IPS-18c (cell line): ENCODE results near the gene SAMD14.

Source experiments
- H3K4me3 ChIP-seq: 2 replicates; pipeline ENCODE4 v1.7.0; 2013; ENCODE audit warnings: low read depth, mild to moderate bottlenecking, low read length, moderate library complexity; ENCODE audit not compliant: insufficient read depth
- H3K9me3 ChIP-seq: one replicate; pipeline ENCODE4 v1.6.1; 2013; ENCODE audit warnings: mild to moderate bottlenecking, low read length, moderate library complexity; ENCODE audit not compliant: control insufficient read depth, insufficient read depth

Gene SAMD14

DNA sequence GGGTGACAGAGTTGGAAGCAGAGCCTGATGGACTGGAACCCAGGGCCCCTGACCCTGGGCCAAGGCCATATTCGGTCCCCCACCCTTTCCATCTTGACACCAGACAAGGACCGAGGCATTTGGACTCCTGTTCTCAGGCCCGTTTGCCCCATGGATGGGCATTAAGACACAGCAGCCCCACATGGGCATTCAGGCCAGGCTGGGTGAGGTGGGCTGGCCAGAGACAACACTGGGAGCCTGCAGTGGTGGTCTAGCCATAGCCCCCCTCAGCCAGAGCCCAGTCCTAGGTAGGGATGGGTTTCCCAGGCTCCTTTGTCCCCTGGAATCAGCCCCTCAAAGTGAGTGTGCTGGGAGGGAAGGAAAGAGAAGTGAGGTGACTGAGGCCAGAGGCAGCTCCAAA lies 33.2 kb downstream of the SAMD14 start:
- H3K4me3 ChIP-seq = no peak overlapping the region
- H3K9me3 ChIP-seq = no peaks in the 10 kb centered on the region

DNA sequence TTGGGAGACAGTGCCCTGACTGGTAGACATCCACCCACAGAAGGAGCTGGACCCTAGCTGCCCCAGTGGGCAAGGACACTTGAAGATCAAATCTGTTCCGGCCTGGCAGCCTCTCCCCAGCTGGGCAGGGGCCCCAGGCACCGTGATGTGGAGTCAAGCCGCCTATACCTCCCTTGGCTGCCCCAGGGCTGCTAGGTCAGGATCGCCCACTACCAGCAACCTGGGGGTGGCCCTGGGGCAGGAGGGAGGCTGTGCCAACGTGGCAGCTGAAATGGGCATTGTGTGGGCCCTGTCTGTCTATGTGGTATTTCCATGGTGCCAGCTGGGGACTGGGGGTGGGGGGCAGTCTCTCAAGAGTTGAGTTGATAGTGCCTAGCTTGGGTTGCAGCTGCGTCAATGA lies 33.9 kb downstream of the SAMD14 start:
- Histone ChIP-seq H3K4me3 (peak overlapping the region; percentile 81), H3K9me3 (no peaks in the 10 kb centered on the region)

DNA sequence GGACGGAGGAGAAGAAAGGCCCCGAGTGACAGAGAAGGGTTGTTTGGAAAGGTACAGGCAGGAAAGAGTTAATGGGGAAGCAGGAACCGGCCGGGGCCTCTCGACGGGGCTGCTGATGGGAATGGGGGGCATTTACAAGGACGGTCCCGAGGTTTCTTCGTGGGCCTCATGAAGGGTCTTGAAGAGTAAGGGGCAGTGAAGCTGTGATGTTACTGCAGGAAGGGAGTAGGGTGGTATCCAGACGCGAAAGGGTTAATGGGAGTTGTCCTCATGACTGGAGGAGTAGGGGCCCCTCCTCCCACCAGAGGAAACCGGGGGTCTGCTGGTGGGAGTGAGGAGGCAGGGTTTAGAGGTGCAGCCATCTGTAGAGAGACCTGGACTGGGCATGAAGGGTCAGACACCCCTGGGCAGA lies 34.3 kb downstream of the SAMD14 start:
- H3K4me3 ChIP-seq = peak overlapping the region; percentile 81
- no peaks in the 10 kb centered on the region for H3K9me3 ChIP-seq

DNA sequence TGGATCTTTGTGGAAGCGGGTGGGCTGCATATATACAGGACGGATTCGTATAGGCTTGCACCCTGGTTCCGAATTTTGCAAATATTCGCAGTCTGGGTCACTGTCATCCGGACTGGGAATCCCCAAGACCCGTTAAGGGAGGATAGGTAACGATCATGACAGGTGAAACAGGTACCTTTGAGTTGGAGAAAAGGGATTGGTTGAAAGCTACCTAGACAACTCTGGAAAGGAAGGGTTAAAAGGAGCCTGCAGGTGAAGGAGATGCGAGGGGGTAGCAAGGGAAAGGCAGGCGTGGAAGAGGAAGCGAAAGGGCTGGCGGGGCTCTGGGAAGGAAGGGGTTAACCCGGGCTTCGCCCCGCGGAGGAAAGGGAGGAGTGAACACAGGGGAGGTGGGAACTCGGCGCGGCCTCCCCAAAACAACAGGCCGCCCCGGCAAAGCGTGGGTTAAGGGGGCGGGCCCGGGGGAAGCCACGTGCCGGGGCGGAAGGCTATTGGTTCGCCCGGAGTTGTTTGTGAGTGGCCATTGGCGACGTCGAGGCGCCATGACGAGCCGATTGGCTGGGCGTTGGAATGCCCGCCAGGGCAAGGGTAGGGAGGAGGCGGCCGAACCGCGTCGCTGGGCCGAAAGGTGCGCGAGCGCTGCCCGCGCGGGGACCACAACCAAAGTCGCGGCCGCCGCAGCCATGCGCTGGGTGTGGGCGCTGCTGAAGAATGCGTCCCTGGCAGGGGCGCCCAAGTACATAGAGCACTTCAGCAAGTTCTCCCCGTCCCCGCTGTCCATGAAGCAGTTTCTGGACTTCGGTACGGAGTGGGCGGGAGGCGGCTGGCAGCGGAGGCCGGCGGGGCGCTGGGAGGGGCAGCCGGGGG lies 35.0 kb downstream of the SAMD14 start, which contains the start of gene PDK2:
PDK2 (plus strand) TSS at position 599 of the 867 bp plus-strand sequence; CDS start at position 684, 85 bp downstream.
- Histone ChIP-seq H3K9me3 (no peaks in the 10 kb centered on the region), H3K4me3 (peak within 1 kb of the TSS; percentile 81)

DNA sequence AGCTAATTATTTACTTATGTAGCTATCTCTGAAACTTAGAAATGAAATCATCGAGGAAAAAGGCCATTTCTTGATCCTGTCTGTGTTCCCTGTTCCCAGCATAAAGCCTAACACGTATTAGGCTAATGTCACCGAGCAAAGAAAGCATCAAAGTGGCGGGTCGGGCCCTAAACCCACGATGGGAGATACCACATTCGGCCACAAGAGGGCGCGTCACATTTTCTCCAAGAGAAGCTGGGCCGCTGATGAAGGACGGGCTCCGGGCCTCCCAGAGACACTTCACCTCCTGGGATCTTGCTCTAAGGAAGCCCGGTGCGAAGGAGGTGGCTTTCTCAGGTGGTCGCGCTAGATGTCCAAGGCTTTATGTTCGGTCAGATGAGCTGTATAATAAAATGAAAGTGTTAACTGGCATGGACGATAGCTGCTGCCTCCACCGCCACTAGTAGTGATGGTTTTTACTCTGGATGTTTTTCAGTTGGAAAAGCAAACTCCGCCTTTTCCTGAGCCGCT lies 35.7 kb downstream of the SAMD14 start:
- H3K4me3 ChIP-seq = peak overlapping the region; percentile 81
- no peaks in the 10 kb centered on the region for H3K9me3 ChIP-seq

DNA sequence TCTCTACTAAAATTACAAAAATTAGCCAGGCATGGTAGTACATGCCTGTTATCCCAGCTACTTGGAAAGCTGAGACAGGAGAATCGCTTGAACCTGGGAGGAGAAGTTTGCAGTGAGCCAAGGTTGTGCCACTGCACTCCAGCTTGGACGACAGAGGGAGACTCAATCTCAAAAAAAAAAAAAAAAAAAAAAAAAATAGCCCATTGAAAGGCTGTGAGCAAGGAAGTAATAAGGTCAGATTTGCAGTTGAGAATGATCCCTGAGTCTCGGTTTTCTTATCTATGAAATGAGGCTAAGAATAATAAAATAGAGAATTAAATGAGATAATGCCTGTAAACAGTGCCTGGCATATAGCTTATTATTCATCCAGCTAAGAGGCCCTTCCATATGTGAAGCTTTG lies 36.2 kb downstream of the SAMD14 start:
- no peaks in the 10 kb centered on the region for H3K9me3 ChIP-seq
- H3K4me3 ChIP-seq = no peak overlapping the region

DNA sequence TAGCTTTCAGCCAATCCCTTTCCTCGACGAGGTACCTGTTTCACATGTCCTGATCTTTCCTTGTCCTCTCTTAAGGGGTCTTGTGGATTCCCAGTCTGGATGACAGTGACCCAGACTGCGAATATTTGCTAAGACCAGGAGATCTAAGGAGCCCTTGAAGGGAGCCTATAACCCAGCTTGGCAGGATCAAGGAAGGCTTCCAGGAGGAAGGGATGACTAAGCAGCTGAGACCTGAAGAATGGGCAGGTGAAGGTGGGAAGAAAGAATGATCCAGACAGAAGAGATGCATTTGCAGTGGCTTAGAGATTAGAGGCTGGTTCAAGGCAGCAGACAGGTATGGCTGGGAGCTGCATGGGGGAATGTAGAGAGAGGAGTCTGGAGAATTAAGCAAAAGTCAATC lies 36.7 kb downstream of the SAMD14 start:
- H3K9me3 ChIP-seq = no peaks in the 10 kb centered on the region
- no peak overlapping the region for H3K4me3 ChIP-seq

DNA sequence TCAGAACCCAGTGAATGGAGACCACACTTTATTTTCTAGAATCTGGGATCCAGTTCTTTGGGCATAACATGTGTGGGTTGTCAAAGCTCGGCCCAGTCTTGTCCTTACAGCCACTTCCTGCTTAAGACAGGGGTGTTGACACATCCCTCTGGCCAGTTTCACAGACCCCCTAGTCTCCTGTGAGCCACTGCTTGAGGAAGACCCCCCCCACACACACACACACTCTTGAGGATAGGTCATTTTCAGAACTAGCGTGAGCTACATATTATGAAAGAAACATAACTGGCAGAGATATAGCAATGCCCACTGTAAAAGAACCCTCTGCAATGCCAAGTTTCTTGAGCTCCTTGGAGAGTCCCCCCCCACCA lies 38.1 kb downstream of the SAMD14 start:
- Histone ChIP-seq H3K4me3 (no peak overlapping the region), H3K9me3 (no peaks in the 10 kb centered on the region)

DNA sequence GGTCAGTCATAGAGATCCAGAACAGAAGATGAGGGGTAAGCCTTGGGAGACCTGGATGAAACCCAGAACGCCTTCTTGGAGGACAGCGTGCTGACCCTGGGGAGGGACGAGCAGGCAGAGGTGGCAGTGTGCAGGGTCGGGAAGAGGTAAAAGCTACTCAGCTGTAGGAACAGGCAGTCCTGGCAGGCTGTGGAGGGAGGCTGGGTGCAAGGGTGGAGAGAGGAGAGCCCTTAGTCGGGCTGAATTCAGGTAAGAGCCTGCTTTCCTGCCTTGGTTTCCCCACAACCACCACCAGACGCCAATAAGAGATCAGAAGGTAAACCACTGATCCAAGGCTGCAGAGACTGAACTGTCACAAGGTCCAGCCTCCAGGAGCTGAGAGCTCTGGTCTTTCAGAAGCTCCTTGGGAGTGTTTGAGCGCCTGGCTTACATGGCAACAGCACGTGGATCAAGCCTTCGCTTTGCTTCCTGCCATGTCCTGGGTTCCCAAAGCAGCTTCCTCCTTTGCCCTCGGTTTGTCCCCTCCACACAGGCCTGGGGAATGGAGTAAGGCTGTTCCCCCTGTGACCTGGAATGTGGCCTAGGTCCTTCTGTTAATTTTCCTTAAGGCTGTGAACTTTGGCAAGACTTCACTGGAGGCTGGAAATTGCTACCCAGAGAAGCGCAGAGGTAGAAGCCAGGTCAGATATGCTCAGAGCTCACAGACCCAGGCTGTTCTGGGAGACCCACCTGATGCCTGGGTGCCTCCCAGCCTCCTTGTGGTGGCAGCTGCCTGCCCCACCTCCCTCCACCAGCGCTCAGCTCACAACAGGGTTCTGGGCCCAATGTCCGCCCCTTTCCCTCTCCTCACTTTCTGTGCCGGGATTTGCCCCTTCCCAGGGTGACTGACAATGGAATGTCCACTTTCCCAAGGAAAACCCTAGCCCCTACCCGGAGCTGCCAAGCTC lies 38.7 kb downstream of the SAMD14 start:
- H3K9me3 ChIP-seq = no peaks in the 10 kb centered on the region
- no peak overlapping the region for H3K4me3 ChIP-seq

DNA sequence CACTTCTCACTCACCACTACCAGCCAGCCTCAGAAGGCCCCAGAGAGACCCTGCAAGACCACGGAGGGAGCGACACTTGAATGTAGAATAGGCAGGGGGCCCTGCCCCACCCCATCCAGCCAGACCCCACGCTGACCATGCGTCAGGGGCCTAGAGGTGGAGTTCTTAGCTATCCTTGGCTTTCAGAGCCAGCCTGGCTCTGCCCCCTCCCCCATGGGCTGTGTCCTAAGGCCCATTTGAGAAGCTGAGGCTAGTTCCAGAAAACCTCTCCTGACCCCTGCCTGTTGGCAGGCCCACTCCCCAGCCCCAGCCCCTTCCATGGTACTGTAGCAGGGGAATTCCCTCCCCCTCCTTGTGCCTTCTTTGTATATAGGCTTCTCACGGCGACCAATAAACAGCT lies 39.9 kb downstream of the SAMD14 start:
- Histone ChIP-seq H3K9me3 (no peaks in the 10 kb centered on the region), H3K4me3 (no peak overlapping the region)

DNA sequence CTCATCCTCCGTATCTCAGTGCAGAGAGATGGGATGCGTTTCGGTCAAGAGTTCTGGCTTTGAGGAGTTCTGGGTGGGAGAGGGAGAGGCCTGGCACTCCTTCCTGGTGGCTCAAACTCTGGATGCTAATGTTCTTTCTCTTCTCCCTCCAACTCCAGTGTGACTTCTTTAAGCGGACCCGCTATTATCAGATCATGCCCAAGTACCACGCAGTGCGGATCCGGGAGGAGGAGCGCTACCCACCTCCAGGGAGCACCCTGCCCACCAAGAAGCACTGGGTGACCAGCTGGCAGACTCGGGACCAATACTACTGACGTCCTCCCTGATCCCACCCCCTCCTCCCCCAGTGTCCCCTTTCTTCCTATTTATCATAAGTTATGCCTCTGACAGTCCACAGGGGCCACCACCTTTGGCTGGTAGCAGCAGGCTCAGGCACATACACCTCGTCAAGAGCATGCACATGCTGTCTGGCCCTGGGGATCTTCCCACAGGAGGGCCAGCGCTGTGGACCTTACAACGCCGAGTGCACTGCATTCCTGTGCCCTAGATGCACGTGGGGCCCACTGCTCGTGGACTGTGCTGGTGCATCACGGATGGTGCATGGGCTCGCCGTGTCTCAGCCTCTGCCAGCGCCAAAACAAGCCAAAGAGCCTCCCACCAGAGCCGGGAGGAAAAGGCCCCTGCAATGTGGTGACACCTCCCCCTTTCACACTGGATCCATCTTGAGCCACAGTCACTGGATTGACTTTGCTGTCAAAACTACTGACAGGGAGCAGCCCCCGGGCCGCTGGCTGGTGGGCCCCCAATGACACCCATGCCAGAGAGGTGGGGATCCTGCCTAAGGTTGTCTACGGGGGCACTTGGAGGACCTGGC lies 40.8 kb downstream of the SAMD14 start:
- Histone ChIP-seq H3K9me3 (no peaks in the 10 kb centered on the region), H3K4me3 (no peak overlapping the region)

DNA sequence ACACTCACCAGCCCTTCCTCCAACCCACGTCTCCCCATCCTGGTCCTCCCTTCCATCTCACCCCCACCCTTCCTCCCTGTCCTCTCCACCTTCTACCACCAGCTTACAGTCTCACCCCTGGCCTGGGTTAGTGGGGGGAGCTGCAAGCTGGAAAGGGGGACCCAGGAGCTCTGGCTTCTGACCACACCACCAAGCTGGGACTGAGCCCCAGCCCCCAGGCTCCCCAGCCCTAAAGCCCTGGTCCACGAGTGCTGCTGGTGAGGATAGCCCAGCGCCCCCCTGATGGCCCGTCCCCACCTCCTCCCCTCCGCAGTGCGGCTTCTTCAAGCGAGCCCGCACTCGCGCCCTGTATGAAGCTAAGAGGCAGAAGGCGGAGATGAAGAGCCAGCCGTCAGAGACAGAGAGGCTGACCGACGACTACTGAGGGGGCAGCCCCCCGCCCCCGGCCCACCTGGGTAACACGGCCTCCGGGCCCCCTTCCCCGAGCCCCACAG lies 42.0 kb downstream of the SAMD14 start:
- Histone ChIP-seq H3K9me3 (no peaks in the 10 kb centered on the region), H3K4me3 (no peak overlapping the region)

DNA sequence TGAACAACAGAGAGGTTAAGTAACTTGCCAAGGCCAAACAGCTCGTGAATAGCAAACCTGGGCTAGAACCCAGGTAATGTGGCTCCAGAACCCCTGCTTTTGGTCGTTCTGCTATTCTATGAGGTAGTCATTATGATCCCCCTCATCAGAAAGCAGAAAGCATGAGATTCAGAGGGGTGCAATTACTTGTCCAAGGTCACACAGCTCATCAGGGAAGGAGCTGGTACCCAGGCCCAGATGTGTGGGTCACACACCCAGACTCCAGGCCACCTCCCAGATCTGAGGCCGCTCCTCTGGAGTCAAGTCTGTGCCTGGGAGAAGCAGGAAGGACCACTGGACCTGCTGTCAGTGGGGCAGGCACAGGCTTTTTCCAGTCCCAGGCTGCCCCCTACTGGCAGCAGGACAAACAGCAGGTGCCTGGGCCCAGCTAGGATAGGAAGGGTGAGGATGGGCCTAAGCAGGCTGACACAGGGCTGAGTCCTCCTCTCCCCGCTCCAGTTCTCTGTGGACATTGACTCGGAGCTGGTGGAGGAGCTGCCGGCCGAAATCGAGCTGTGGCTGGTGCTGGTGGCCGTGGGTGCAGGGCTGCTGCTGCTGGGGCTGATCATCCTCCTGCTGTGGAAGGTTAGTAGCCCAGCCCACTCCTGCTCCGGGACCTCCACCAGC lies 42.6 kb downstream of the SAMD14 start:
- Histone ChIP-seq H3K4me3 (no peak overlapping the region), H3K9me3 (no peaks in the 10 kb centered on the region)

DNA sequence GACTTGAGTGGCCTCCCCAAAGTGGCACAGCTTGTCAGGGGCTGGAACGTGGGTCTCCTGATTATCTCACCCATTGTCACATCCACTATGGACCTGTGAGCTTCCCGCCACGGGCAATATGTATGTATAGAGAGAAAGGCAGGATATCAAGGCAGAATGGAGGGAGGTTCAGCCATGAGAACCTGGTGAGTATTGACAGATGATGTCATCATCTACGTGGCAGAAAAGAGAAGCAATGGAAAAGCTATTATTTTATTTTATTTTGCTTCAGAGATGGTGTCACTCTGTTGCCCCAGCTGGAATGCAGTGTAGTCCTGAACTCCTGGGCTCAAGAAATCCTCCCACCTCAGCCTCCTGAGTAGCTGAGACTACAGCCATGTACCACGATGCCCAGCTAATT lies 48.2 kb downstream of the SAMD14 start:
- no peak overlapping the region for H3K4me3 ChIP-seq
- H3K9me3 ChIP-seq = no peaks in the 10 kb centered on the region

DNA sequence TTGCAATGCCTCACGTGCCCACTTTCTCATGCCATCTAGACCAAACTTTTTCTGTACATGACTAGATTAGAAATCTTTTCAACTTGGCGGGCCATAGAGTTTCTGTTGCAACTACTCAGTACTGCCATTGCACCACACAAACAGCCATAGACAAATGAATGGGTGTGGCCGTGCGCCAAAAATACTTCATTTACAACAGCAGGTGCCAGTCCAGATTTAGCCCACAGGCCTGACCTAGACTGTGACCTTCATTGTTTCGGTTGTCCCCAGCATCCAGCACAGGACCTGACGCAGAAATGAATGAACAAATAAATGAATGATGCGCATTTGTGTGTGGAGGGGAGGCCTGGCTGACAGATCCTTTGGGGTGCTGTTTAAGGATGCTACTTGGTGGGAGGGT lies 49.1 kb downstream of the SAMD14 start:
- no peak overlapping the region for H3K4me3 ChIP-seq
- no peaks in the 10 kb centered on the region for H3K9me3 ChIP-seq

DNA sequence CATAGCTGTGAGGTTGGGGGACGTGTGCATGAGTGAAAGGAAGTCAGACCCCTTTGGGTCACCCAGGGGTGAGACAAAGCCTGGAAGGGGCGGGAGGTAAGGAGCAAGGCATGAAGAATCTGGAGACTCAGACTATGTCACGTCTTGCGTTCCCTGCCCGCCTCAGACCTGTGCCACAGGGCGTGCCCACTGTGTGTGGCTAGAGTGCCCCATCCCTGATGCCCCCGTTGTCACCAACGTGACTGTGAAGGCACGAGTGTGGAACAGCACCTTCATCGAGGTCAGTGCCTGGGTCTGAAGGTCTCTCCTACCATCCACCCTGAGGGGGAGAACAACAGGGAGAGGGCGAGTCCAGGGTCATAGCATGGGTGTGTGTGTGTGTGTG lies 49.9 kb downstream of the SAMD14 start:
- Histone ChIP-seq H3K9me3 (no peaks in the 10 kb centered on the region), H3K4me3 (no peak overlapping the region)
